ENCODE results near the gene PAXX. TPM values are rescaled to one million over a fixed set of nuclear protein-coding genes. Genes with fewer than 3 reads are reported as not detected.

The PAXX gene
- total and polyA plus RNA-seq, 9 of the 15 experiments (the other 6 are each of a cell fraction or from before 2014, with no cell fraction given), result 1.2 to 175 (median 38.5) TPM

GRCh38 chr9:136958473-136958872 is 33.7 kb upstream of the PAXX start (continued):
- no peak for TF ChIP-seq HSF4 (CRISPR knock-in tag; IDR thresholded peaks at IDR 0.05; ENCODE audit: borderline replicate concordance)

GRCh38 chr9:136958898-136959850 is 33.0 kb upstream of the PAXX start:
- WGBS (ENCODE audit: insufficient coverage, low coverage, missing lambda C conversion rate), result 52% methylated on average over 27 of the region's 28 CpGs
- POLR2A ChIA-PET, result interaction anchor here (0.6 to 0.8 kb wide), 2 partner anchors 11 to 24 kb away, joined by 3 to 7 read pairs; no protein-coding TSS in a partner anchor
- Histone ChIP-seq H3K4me1 (replicated peaks in 1 of 2; ENCODE audit: control insufficient read depth in 2 of 2, insufficient read depth in 2 of 2, low read length in 2 of 2) (peaks cover 11 to 72% of the 10 kb centered on the region in 2 experiments; a peak in 4 of 5 replicates), H3K9me3 (replicated peaks; ENCODE audit: control insufficient read depth, insufficient read depth, low read depth, low read length) (no peaks in the 10 kb centered on the region), H3K9ac (ENCODE audit: insufficient read depth in 1 of 2, low read depth in 2 of 2, low read length in 2 of 2) (peak overlapping the region in 1 of 2 experiments; percentile 76; a peak in 2 of 4 replicates), H2AFZ (ENCODE audit: low read depth, low read length) (no peak overlapping the region), H3K27ac (ENCODE audit: extremely low read depth, low read depth, low read length) (no peak overlapping the region), H3K27me3 (ENCODE audit: control insufficient read depth in 2 of 2, insufficient read depth in 2 of 2, low read length in 2 of 2) (peaks cover 2 to 7% of the 10 kb centered on the region in 2 experiments; a peak in 3 of 5 replicates), H3K9me1 (ENCODE audit: control insufficient read depth, insufficient read depth, low read length) (no peaks in the 10 kb centered on the region), H3K36me3 (ENCODE audit: control insufficient read depth, insufficient read depth, low read length) (no peaks in the 10 kb centered on the region), H3K79me2 (ENCODE audit: control insufficient read depth, insufficient read depth, low read length) (no peaks in the 10 kb centered on the region), H4K20me1 (replicated peaks; ENCODE audit: control insufficient read depth, insufficient read depth, low read length) (0 out of 2 replicates have a peak, but pooled peaks cover 4% of the 10 kb centered on the region), H3K4me2 (ENCODE audit: insufficient read depth, low read length) (no peak overlapping the region), H3K4me3 (no peak overlapping the region)
- no peak for FAIRE-seq
- in situ Hi-C loops (cut with MboI) (no loop called here), intact Hi-C loops (cut with micrococcal nuclease) (no loop called here)
- no TSS peak for BruUV-seq (replicated peaks)
- DNase-seq (ENCODE audit: extremely low read depth in 1 of 4, low spot score in 3 of 4), result no peak
- no peak for ATAC-seq
- CTCF ChIA-PET (ENCODE audit: low intra/inter-chr PET ratio), result no interaction called here
- no peak for TF ChIP-seq E2F3 (CRISPR knock-in tag; IDR thresholded peaks at IDR 0.05)
- no peak for TF ChIP-seq CHD4 (IDR thresholded peaks at IDR 0.05; ENCODE audit: insufficient read depth, insufficient replicate concordance, low read depth, low read length, poor library complexity, severe bottlenecking)
- TF ChIP-seq ZFP91 (CRISPR knock-in tag; IDR thresholded peaks at IDR 0.05), result no peak
- TF ChIP-seq MYC (IDR thresholded peaks at IDR 0.05; ENCODE audit: low read depth, low read length), result no peak
- TF ChIP-seq MYC (CRISPR knock-in tag; IDR thresholded peaks at IDR 0.05; ENCODE audit: borderline replicate concordance, low read depth), result no peak
- TF ChIP-seq ZNF133 (CRISPR knock-in tag; IDR thresholded peaks at IDR 0.05), result no peak
- no peak for TF ChIP-seq SNIP1 (IDR thresholded peaks at IDR 0.05; ENCODE audit: low read depth)
- TF ChIP-seq GABPB2 (CRISPR knock-in tag; conservative IDR thresholded peaks at IDR 0.05), result no peak
- TF ChIP-seq ZBTB49 (CRISPR knock-in tag; IDR thresholded peaks at IDR 0.05; ENCODE audit: borderline replicate concordance), result no peak
- TF ChIP-seq ZNF76 (CRISPR knock-in tag; IDR thresholded peaks at IDR 0.05; ENCODE audit: borderline replicate concordance), result no peak
- no peak for TF ChIP-seq ZSCAN29 (IDR thresholded peaks at IDR 0.05)
- no peak for TF ChIP-seq HMG20B (CRISPR knock-in tag; IDR thresholded peaks at IDR 0.05)
- no peak for TF ChIP-seq RHOXF2B (CRISPR knock-in tag; conservative IDR thresholded peaks at IDR 0.05)
- no peak for TF ChIP-seq FOSL1 (tag; conservative IDR thresholded peaks at IDR 0.05)
- no peak for TF ChIP-seq RBM34 (IDR thresholded peaks at IDR 0.05; ENCODE audit: borderline replicate concordance, insufficient read depth, low read length)

Measured in K562 (cell line).